M059J (cell line): ENCODE data around the gene FAM171A2. TPM values are rescaled to one million over a fixed set of nuclear protein-coding genes. Genes with fewer than 3 reads are reported as not detected.

Experiments used
- DNase-seq: peaks from one replicate; pipeline ENCODE4 v3.0.0-alpha.2; 2012; ENCODE audit warnings: low read depth
- total RNA-seq: library from RNA; depleted of rRNA; stranded (reverse); fragments of >200 nt; shearing (Covaris generic); gene quantifications from 2 replicates; pipeline ENCODE4 v1.2.3, GENCODE V29; 2014

FAM171A2 gene
- total RNA-seq, 1 experiment from 2014 or later, result 5.2 TPM

GRCh38 chr17:44323359-44324091 lies 40.1 kb downstream of the FAM171A2 start:
- DNase-seq, result no peak

GRCh38 chr17:44322236-44322895 lies 41.3 kb downstream of the FAM171A2 start:
- no peak for DNase-seq

DNA sequence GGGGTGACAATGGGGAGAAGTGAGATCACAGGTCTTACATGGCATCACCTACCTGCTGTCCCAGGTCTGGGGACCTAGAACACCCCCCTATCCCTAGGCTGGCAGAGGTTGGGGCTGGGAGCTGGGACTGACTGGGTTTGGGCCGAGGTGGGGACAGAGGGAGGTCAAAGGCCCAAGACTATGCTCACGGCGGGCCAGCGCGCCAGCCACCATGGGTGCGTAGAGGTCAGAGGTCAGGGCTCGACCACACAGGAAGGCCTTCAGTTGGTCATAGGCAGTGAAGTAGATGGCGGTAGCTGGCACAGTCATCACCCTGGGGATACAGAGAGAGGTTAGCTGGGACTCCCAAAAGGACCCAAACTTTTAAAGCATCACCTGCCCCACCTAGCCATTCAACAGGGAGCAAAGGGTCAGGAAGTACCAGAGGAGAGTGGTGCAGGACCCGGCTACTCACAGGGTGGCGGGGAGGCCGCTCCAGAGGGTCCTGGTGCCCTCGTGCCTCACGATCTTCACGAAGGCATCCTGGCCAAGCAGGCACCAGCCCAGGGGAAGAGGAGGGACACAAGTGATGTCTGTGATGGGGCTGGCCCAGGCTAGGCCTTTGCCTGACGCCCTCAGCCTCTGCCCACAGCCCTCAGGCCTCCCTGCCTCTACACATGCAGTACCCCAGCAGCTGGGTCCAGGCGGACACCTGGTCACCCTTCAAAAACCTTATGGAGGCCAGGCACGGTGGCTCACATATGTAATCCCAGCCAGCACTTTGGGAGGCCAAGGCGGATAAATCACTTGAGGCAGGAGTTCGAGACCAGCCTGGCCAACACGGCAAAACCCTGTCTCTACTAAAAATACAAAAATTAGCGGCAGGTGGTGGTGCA lies 42.2 kb downstream of the FAM171A2 start:
- no peak for DNase-seq

DNA sequence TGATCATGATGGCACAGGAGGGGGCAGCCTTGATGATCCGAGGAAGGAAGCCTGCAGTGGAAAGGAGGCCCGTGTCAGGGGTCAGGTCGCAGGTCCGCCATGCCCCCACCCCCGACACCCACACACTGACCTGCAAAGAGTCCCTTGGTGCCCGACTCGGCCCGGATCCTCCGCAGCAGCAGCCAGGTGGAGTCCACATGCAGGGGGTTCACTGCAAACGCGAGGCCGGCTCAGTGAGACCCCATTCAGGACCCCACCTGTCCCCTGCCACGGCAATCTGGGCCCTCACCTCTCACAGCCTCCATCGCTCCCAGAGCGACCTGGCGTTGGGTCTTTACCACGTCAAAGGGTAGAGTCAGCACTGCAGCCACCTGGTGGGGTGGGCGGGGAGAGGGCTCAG lies 43.6 kb downstream of the FAM171A2 start:
- DNase-seq, result no peak

DNA sequence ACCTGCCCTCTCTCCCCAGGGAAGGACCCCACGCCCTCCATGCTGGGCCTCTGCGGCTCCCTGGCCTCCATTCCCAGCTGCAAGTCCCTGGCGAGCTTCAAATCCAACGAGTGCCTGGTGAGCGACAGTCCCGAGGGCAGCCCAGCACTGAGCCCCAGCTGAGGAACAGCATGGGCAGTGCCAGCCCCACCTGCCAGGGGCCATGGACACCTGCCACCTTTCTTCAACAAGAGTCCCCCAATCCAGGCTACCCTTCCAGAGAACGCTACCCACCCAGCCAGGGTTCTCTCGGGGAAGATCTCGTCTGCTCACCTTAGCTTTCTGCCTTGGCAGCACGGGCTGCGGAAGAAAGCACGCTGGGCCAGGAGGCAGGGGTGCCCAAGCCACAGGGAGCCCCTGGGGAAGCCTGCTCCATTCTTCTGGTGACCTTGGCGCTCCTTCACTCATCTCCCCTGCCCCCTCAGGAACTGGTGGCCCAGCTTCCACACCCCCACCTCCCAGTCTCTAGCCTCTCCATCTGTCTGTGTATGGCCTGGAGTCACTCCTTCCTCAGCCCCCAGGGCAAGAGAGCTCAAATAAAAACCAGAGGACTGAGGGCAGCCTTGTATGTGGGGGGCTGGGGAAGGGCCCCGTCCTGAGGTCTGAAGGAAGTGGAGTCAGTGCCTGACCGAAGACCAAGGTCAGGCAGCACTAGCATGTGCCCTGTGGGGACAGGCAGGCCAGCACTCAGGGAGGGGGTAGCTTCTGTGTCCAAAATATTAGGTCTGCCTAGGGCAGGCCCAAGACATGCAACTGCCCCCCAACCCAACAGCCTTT lies 45.4 kb downstream of the FAM171A2 start:
- DNase-seq, result no peak

- no peak for DNase-seq
Observed at GRCh38 chr17:44317545-44317944, 46.1 kb downstream of the FAM171A2 start.

DNA sequence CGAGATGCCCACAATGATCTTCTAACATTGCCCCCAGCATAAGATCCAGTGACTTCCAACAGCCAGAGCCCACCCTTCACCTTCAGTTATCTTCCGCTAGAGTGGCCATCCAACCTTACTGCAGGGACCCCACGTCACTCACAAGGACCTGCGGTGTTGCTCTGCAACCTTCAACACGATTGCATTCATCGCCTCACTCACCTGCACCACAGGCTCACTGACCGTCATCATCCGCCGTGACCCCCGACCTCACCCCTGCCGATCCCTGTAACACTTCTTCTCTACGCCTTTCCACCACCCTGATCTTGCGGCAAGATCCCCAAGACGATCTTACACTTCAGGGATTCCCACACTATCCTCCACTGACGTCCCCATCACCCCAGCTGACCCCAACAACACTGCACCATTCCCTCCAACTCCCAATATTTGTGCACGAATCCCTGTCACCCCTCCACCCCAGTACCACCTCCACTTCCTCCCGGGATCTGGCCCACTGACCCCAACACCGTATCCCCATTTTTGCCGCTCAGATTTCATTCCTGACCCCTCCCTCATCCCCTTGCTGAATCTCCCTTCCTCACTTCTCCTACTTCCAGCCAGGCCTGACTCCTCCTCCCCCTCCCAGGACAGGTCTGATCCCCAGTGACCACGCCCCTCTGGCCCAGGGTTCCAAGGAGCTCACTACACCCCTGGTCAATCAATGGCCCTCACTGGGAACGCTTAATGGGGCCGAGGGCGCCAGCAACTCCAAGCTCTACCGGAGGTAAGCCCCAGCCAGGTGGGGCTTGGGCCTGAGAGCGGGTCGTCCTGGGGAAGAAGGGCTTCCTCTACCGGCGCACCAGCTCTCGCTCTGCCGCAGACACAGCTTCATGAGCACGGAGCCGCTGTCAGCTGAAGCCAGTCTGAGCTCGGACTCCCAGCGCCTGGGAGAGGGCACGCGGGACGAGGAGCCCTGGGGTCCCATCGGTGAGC lies 47.6 kb downstream of the FAM171A2 start:
- DNase-seq, result no peak

GRCh38 chr17:44314869-44315661 lies 48.6 kb downstream of the FAM171A2 start:
- no peak for DNase-seq

GRCh38 chr17:44314524-44314868 lies 49.2 kb downstream of the FAM171A2 start:
- no peak for DNase-seq

GRCh38 chr17:44314031-44314430 lies 49.6 kb downstream of the FAM171A2 start:
- no peak for DNase-seq

- DNase-seq, result no peak
Observed at GRCh38 chr17:44312396-44313104, 51.1 kb downstream of the FAM171A2 start.

GRCh38 chr17:44311562-44312181 lies 52.0 kb downstream of the FAM171A2 start:
- no peak for DNase-seq

- no peak for DNase-seq
Observed at GRCh38 chr17:44310609-44311376, 52.9 kb downstream of the FAM171A2 start.

DNA sequence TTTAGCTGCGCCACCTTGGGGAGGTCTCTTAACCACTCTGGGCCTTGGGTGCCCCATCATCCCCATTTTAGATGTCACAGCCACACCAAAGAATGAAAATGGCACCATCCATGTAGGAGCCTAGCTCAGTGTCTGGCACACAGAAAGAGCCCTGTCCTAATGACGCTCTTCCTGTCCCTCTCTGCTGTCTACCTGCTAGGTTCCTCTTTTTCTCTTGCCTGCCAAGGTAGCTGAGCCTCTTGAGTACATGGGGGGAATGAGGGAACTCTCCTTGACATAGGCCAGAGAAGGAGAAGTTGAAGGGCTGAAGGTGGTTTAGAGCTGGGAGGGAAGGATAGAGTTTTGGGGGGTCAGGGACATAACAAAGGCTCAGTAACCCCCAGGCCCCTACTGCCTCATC lies 53.5 kb downstream of the FAM171A2 start:
- no peak for DNase-seq

DNA sequence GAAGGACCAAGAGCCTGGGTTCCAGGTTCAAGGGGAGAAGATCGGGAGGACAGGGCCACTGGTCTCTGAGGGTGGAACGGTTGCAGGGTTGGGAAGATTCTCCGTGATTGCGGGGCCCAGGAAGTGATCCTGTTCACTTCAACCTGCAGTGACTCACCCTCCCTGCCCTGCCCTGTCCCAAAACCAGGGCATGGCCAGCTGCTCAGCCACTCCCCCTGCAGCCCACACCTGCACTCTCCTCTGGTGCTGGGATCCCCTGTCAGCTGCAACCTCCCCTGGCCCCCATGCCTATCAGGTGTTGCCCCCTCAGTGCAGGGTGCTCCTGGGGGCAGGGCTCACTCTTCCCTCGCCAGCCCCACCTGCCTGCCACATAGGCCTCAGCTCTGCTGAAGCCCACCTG lies 54.2 kb downstream of the FAM171A2 start:
- DNase-seq, result no peak

DNA sequence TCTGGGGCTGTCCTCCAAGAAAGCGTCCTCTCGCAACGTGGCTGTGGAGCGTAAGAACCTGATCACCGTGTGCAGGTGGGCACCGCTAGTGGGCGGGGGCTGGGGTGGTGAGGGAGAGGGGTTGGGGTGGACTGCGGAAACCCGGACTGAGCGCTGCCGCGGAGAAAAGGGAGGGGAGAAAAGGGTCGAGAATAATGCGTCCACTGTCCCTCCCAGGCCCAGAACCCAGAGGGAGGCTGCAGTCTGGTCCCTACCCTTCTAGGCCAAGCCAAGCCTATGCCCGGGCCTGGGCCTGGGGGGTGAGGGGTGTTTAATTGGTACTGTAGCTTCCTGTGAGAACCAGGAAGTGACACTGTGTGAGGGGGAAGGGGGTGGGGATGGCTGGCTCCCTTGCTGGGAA lies 54.8 kb downstream of the FAM171A2 start:
- no peak for DNase-seq

GRCh38 chr17:44308320-44308818 lies 55.3 kb downstream of the FAM171A2 start, which contains the start of gene RUNDC3A:
RUNDC3A (plus strand) TSS chr17:44308601; CDS start chr17:44308833, 232 bp downstream.
- peak; percentile 60 for DNase-seq
